SU-DHL-6 (cell line): ENCODE results near the gene RAET1L.

Source experiments
- CTCF ChIP-seq: fragments of 200-600 bp; sonication (generic); IDR thresholded peaks from one replicate; pipeline ENCODE4 v1.5.1; 2017; ENCODE audit warnings: antibody characterized with exemption, mild to moderate bottlenecking, low read length, moderate library complexity; ENCODE audit not compliant: insufficient read depth, poor library complexity, severe bottlenecking
- EZH2phosphoT487 ChIP-seq: fragments of 200-600 bp; sonication (generic), shearing (Covaris generic); conservative IDR thresholded peaks from 2 replicates; pipeline ENCODE4 v1.6.1; 2018; ENCODE audit warnings: mild to moderate bottlenecking, antibody characterized with exemption, low read length, moderate library complexity, mixed read lengths

DNA sequence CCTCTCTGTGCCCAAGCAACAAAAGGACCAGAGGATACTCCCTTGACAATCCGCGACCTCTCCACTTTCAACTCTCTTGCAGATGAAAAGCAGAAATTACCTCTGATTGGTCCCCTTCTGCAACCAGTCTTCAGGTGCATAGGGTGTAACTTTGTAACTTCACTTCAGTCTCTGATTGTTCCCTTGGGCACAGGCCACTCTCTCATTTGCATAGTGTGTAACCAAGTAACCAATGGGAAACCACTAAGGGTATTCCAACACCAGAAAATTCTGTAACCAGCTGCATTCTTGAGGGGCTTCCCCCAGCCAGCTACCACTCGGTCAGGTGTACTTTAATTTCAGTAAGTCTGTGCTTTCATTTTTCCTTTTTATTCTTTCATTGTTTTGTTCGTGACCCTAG, 4.4 kb upstream of the RAET1L start:
- TF ChIP-seq CTCF, result no peak
- no peak for TF ChIP-seq EZH2phosphoT487
